Endothelial cell of umbilical vein (primary cell): ENCODE data around the gene CYP4F3.

Experiments used
- EZH2 ChIP-seq: IDR thresholded peaks from 2 replicates; pipeline ENCODE4 v1.6.1; 2012; ENCODE audit warnings: borderline replicate concordance, low read depth, mild to moderate bottlenecking, moderate library complexity, low read length, inconsistent platforms; ENCODE audit not compliant: severe bottlenecking
- JUN ChIP-seq: IDR thresholded peaks from 2 replicates; pipeline ENCODE4 v1.6.1; 2011; ENCODE audit warnings: borderline replicate concordance, low read depth; ENCODE audit not compliant: insufficient read length, insufficient read depth
- POLR2A ChIP-seq: IDR thresholded peaks from 2 replicates; pipeline ENCODE4 v1.6.1; 2012; ENCODE audit warnings: low read depth, mild to moderate bottlenecking, control low read depth, low read length
- POLR2AphosphoS5 ChIP-seq: IDR thresholded peaks from 2 replicates; pipeline ENCODE4 v1.6.1; 2012; ENCODE audit warnings: low read depth, mild to moderate bottlenecking, control low read depth, low read length, moderate library complexity; ENCODE audit not compliant: insufficient read depth
- TF ChIP-seq, protein P1 (sequence below), 2 donors: IDR thresholded peaks; 1 replicate in 1 of 2; 2 replicates in 1 of 2; pipeline ENCODE4 v1.5.1; 2011; ENCODE audit warnings: low read length in 2 of 2, mild to moderate bottlenecking in 2 of 2, moderate library complexity in 2 of 2, control low read depth in 1 of 2, inconsistent platforms in 1 of 2, low read depth in 1 of 2; ENCODE audit not compliant: insufficient read depth in 1 of 2; ENCODE audit errors: extremely low read depth in 1 of 2
- TF ChIP-seq, protein P2 (sequence below): IDR thresholded peaks from 2 replicates; pipeline ENCODE4 v1.6.1; 2011; ENCODE audit not compliant: insufficient read depth, insufficient read length

DNA sequence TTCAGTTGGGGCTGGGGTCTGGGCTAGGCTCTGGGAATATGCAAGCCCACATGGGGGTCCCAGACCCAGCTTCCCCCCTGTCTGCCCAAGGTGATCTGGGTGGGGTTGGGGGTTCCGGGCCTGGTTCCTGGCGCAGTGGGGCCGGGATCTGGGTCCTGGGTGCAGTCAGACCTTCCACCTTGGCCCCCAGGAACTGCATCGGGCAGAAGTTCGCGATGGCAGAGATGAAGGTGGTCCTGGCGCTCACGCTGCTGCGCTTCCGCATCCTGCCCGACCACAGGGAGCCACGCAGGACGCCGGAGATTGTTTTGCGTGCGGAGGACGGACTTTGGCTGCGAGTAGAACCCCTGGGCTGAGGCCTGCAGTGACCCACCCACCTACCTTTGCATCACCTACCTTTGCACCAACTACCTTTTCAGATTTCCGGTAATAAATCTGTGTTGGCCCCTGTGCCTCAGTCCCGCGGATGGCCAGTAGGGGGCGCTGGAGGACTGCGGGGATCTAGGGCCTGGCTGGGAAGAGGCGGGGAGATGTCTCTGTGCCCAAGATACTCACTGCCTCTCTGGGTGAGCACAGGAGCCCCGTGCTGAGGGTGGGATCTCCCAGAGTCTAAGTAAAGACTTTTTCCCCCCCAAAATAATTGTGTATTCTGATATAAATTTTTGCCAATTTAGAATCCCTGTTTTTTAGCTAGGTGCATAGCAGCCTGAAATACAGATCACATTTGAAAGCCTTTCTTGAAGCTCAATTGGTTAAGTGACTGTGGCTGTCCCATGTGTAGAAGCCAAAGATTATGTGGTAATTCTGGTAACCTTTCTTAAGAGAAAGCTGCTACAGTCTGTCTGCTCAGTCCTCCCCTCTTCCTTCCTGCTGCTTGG, 11.5 kb upstream of the CYP4F3 start:
- TF ChIP-seq, protein P1, sequence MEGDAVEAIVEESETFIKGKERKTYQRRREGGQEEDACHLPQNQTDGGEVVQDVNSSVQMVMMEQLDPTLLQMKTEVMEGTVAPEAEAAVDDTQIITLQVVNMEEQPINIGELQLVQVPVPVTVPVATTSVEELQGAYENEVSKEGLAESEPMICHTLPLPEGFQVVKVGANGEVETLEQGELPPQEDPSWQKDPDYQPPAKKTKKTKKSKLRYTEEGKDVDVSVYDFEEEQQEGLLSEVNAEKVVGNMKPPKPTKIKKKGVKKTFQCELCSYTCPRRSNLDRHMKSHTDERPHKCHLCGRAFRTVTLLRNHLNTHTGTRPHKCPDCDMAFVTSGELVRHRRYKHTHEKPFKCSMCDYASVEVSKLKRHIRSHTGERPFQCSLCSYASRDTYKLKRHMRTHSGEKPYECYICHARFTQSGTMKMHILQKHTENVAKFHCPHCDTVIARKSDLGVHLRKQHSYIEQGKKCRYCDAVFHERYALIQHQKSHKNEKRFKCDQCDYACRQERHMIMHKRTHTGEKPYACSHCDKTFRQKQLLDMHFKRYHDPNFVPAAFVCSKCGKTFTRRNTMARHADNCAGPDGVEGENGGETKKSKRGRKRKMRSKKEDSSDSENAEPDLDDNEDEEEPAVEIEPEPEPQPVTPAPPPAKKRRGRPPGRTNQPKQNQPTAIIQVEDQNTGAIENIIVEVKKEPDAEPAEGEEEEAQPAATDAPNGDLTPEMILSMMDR (IDR thresholded peaks at IDR 0.05; ENCODE audit: extremely low read depth in 1 of 2, insufficient read depth in 1 of 2, low read depth in 1 of 2, low read length in 2 of 2): peak; percentile 83
- TF ChIP-seq POLR2AphosphoS5 (no peak), EZH2 (no peak), POLR2A (no peak), JUN (no peak)
- TF ChIP-seq, protein P2, sequence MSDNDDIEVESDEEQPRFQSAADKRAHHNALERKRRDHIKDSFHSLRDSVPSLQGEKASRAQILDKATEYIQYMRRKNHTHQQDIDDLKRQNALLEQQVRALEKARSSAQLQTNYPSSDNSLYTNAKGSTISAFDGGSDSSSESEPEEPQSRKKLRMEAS: no peak
